ENCODE data around the gene VWA8.

- no peak for TF ChIP-seq CTCF (IDR thresholded peaks at IDR 0.05)
- TF ChIP-seq EP300 (IDR thresholded peaks at IDR 0.05): no peak
- no peak for TF ChIP-seq POLR2A (IDR thresholded peaks at IDR 0.05)
Measured at GRCh38 chr13:41693434-41693833, 267.5 kb downstream of the VWA8 start.
